Breast epithelium (tissue), 3 donors: ENCODE measurements around the gene ECT2L.

Experiments
- POLR2AphosphoS5 ChIP-seq, 3 donors: sonication (generic); formaldehyde crosslinking; IDR thresholded peaks; one replicate each; pipeline ENCODE4 v1.6.1; 2017; ENCODE audit warnings: antibody characterized with exemption in 3 of 3
- TF ChIP-seq, protein P1 (sequence below), 3 donors: fragments of 450-650 bp; IDR thresholded peaks; one replicate each; pipeline ENCODE4 v1.5.1; 2016 to 2017; ENCODE audit warnings: antibody characterized with exemption in 3 of 3, mild to moderate bottlenecking in 3 of 3, moderate library complexity in 3 of 3

DNA sequence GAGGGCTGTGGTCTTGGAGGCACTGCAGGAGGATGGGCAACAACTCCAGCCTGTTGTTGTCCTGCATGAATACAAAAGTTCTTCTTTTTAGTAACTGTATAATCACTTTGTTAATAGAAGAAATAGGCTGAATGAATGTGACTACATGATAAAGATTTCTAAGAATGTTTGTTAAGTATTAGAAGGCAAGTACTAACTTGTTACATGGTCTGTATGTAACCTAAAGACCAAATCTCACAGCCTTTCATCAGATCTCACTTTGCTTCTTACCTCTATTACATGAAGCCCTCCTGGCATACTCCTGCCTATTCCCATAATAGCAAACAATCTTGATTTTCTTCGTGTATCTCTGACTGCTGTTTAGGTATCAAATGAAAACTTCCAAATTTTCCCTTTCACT is 118.8 kb downstream of the ECT2L start:
- TF ChIP-seq, protein P1, sequence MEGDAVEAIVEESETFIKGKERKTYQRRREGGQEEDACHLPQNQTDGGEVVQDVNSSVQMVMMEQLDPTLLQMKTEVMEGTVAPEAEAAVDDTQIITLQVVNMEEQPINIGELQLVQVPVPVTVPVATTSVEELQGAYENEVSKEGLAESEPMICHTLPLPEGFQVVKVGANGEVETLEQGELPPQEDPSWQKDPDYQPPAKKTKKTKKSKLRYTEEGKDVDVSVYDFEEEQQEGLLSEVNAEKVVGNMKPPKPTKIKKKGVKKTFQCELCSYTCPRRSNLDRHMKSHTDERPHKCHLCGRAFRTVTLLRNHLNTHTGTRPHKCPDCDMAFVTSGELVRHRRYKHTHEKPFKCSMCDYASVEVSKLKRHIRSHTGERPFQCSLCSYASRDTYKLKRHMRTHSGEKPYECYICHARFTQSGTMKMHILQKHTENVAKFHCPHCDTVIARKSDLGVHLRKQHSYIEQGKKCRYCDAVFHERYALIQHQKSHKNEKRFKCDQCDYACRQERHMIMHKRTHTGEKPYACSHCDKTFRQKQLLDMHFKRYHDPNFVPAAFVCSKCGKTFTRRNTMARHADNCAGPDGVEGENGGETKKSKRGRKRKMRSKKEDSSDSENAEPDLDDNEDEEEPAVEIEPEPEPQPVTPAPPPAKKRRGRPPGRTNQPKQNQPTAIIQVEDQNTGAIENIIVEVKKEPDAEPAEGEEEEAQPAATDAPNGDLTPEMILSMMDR (IDR thresholded peaks at IDR 0.05): no peak
- TF ChIP-seq POLR2AphosphoS5 (IDR thresholded peaks at IDR 0.05): no peak
